Measurements from ENCODE around the gene DDX31.

Gene DDX31

DNA sequence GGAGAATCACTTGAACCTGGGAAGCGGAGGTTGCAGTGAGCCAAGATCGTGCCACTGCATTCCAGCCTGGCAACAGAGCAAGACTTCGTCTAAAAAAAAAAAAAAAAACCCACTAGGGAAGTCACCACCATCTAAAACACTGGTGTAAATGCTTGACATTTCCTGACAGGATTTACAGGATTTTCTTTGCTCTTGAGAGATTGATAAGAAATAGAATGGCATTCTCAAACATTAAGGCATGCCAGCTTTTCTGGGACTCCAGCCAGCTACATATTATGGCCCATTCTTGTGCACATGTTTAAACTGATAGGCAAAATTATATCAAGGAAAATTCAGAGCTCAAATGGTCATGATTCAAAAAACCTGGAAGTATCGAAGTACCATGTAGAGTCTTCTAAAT is 29.2 kb upstream of the DDX31 start:
- Mint-ChIP-seq H3K36me3 (ENCODE audit: low read depth) (peaks cover 29% of the 10 kb centered on the region), H3K4me3 (no peak overlapping the region), H3K27me3 (ENCODE audit: low read depth, poor library complexity) (peaks cover 8% of the 10 kb centered on the region), H3K9me3 (peaks cover 75% of the 10 kb centered on the region), H3K27ac (no peak overlapping the region), H3K4me1 (no peaks in the 10 kb centered on the region)
- no peak for DNase-seq
- TF ChIP-seq, protein P1, sequence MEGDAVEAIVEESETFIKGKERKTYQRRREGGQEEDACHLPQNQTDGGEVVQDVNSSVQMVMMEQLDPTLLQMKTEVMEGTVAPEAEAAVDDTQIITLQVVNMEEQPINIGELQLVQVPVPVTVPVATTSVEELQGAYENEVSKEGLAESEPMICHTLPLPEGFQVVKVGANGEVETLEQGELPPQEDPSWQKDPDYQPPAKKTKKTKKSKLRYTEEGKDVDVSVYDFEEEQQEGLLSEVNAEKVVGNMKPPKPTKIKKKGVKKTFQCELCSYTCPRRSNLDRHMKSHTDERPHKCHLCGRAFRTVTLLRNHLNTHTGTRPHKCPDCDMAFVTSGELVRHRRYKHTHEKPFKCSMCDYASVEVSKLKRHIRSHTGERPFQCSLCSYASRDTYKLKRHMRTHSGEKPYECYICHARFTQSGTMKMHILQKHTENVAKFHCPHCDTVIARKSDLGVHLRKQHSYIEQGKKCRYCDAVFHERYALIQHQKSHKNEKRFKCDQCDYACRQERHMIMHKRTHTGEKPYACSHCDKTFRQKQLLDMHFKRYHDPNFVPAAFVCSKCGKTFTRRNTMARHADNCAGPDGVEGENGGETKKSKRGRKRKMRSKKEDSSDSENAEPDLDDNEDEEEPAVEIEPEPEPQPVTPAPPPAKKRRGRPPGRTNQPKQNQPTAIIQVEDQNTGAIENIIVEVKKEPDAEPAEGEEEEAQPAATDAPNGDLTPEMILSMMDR (IDR thresholded peaks at IDR 0.05) = no peak

DNA sequence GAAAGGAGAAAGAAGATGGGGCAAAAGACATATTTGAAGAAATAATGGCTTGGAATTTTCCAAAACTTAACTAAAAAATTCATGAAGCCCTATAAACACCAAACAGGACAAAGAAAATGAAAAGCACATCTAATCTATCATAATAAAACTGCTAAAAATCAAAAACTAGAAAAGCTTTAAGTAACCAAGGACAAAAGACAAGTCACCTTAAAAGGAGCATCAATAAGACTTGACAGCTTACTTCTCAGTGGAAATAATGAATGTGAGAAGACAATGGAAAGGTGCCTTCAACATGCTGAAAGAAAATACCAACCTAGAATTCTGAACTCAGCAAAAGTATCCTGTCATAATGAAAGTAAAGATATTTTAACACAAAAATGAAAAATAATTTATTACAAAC is 27.4 kb upstream of the DDX31 start:
- H3K4me3 Mint-ChIP-seq = no peak overlapping the region
- no peaks in the 10 kb centered on the region for H3K4me1 Mint-ChIP-seq
- H3K9me3 Mint-ChIP-seq = peaks cover 64% of the 10 kb centered on the region
- TF ChIP-seq, protein P1 (IDR thresholded peaks at IDR 0.05) = no peak
- peaks cover 5% of the 10 kb centered on the region for H3K27me3 Mint-ChIP-seq (ENCODE audit: low read depth, poor library complexity)
- DNase-seq = no peak
- peaks cover 44% of the 10 kb centered on the region for H3K36me3 Mint-ChIP-seq (ENCODE audit: low read depth)
- H3K27ac Mint-ChIP-seq = no peak overlapping the region

DNA sequence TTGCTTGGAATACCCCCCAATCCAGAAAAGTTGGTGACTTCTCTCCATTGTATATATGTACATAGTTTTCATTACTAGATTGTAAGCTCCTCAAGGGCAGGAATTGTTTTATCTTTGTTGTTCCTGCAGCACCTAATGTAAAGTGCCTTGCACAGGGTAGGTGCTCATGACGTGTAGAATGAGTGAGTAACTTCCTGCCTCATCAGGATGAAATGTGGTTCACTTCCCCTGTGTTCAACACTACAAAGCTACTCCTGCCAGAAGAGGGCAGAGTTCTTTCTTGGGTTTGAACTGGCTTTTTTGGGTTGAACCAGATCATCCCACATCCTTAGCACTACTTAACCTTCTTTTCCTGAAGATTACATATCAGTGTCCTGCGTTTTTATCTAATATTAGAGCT is 24.4 kb upstream of the DDX31 start:
- H3K4me1 Mint-ChIP-seq = no peaks in the 10 kb centered on the region
- TF ChIP-seq, protein P1 (IDR thresholded peaks at IDR 0.05) = no peak
- H3K9me3 Mint-ChIP-seq = peaks cover 52% of the 10 kb centered on the region
- DNase-seq = no peak
- peaks cover 5% of the 10 kb centered on the region for H3K27me3 Mint-ChIP-seq (ENCODE audit: low read depth, poor library complexity)
- H3K27ac Mint-ChIP-seq = no peak overlapping the region
- peaks cover 74% of the 10 kb centered on the region for H3K36me3 Mint-ChIP-seq (ENCODE audit: low read depth)
- no peak overlapping the region for H3K4me3 Mint-ChIP-seq

DNA sequence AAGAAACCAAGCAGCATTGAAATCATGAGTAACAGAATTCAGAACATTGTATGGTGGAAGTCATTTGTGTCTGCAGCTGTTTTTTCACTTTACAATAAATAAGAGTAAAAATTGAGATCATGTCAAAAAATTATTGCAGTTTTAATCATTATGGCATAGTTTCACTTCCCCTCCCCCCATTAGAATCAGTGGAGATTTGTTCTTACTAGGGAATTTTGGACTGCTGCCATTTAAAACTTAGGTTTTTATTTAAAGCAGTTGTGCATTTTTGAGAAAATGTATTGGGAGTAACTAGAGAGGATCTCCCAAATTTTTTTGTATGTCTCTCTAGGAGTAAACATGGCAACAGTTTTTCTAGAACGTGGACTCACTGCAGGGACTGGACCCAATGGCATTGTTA is 20.9 kb upstream of the DDX31 start:
- H3K27me3 Mint-ChIP-seq (ENCODE audit: low read depth, poor library complexity) = no peaks in the 10 kb centered on the region
- H3K4me3 Mint-ChIP-seq = no peak overlapping the region
- DNase-seq = no peak
- no peak overlapping the region for H3K27ac Mint-ChIP-seq
- H3K36me3 Mint-ChIP-seq (ENCODE audit: low read depth) = peaks cover 91% of the 10 kb centered on the region
- H3K9me3 Mint-ChIP-seq = peaks cover 17% of the 10 kb centered on the region
- TF ChIP-seq, protein P1 (IDR thresholded peaks at IDR 0.05) = no peak
- no peaks in the 10 kb centered on the region for H3K4me1 Mint-ChIP-seq

DNA sequence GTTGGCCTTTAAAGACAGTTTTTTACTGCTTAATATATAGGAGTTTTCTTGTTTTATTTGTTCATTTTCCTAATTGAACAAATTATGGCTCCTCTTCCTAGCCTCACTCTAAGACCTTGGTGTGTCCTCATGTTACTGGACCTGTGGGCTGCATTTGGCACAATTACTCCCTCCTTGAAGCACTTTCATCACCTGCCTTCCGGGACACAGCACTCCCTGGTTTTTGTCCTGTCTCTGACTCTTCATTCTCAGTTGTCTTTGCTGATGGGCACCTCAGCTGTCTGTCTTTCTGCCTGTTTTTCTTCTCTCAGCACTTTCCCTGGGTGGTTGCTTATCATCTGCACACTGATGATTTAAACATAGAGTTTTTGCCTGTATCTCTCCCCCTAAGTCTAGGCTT is 14.1 kb upstream of the DDX31 start:
- Mint-ChIP-seq H3K27ac (no peak overlapping the region), H3K4me3 (no peak overlapping the region), H3K27me3 (ENCODE audit: low read depth, poor library complexity) (no peaks in the 10 kb centered on the region), H3K36me3 (ENCODE audit: low read depth) (peaks cover 86% of the 10 kb centered on the region), H3K9me3 (no peaks in the 10 kb centered on the region), H3K4me1 (no peaks in the 10 kb centered on the region)
- TF ChIP-seq, protein P1 (IDR thresholded peaks at IDR 0.05) = no peak
- no peak for DNase-seq

DNA sequence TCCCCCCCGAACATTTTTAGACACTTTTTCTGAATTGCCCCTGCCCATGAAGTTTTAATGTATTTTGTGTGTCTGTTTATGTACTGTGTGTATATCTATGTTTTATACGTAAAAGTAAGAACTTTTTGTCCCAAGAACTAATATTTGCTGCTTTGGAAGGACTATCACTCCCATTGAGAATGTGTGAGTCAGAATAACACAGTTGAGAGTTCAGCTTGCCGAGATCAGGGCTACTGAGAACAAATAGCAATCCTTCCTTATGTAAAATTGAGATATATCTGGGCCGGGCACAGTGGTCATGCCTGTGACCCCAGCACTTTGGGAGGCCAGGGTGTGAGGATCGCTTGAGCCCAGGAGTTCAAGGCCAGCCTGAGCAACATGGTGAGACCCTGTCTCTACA is 11.8 kb upstream of the DDX31 start:
- Mint-ChIP-seq H3K4me1 (no peaks in the 10 kb centered on the region), H3K9me3 (no peaks in the 10 kb centered on the region), H3K36me3 (ENCODE audit: low read depth) (peaks cover 86% of the 10 kb centered on the region), H3K4me3 (no peak overlapping the region), H3K27ac (no peak overlapping the region), H3K27me3 (ENCODE audit: low read depth, poor library complexity) (no peaks in the 10 kb centered on the region)
- TF ChIP-seq, protein P1 (IDR thresholded peaks at IDR 0.05) = no peak
- no peak for DNase-seq
